H1 (cell line): ENCODE measurements around the gene ANAPC7. TPM values are rescaled to one million over a fixed set of nuclear protein-coding genes. Genes with fewer than 3 reads are reported as not detected.

Source experiments
- CTCF ChIA-PET: fragments of 300-600 bp; sonication (Branson Sonifier 250); formaldehyde crosslinking; loops from one replicate; lab custom pipeline; 2021; ENCODE audit not compliant: partially characterized antibody; lab: Charles Lee
- POLR2A ChIA-PET: fragments of 300-600 bp; sonication (Branson Sonifier 250); formaldehyde crosslinking; loops from one replicate; lab custom pipeline; 2021; ENCODE audit warnings: inconsistent platforms; ENCODE audit not compliant: partially characterized antibody; lab: Charles Lee
- DNase-seq, 2 experiments: peaks; one replicate each; pipeline versions ENCODE4 v3.0.0 to v3.0.0-alpha.2; 2010 to 2022; ENCODE audit warnings: low spot score in 2 of 2, low read depth in 1 of 2, mixed read lengths in 1 of 2
- FAIRE-seq: peaks from 2 replicates; lab custom pipeline; 2011; peaks lifted over from hg19 to GRCh38; lab: Jason Lieb, UNC
- H2AFZ ChIP-seq: 2 replicates; pipeline ENCODE4 v1.8.1; 2012; ENCODE audit warnings: low read length, inconsistent platforms
- H2AK5ac ChIP-seq: 2 replicates; pipeline ENCODE4 v1.6.1; 2013; ENCODE audit warnings: low read depth, low read length
- H2BK120ac ChIP-seq: replicated peaks from 2 replicates; pipeline ENCODE3; 2013; ENCODE audit warnings: low read depth, low read length, inconsistent platforms
- H2BK12ac ChIP-seq: 2 replicates; pipeline ENCODE4 v1.6.1; 2013; ENCODE audit warnings: low read depth, low read length
- H2BK15ac ChIP-seq: 2 replicates; pipeline ENCODE4 v1.6.1; 2013; ENCODE audit warnings: low read length
- H2BK20ac ChIP-seq: 2 replicates; pipeline ENCODE4 v1.6.1; 2013; ENCODE audit warnings: low read length
- H2BK5ac ChIP-seq: 2 replicates; pipeline ENCODE4 v1.6.1; 2013; ENCODE audit warnings: low read depth, low read length
- H3K14ac ChIP-seq: 2 replicates; pipeline ENCODE4 v1.6.1; 2013; ENCODE audit warnings: inconsistent platforms; ENCODE audit not compliant: insufficient read length
- H3K18ac ChIP-seq: 2 replicates; pipeline ENCODE4 v1.6.1; 2013; ENCODE audit warnings: low read length; ENCODE audit errors: extremely low read depth
- H3K23ac ChIP-seq: 2 replicates; pipeline ENCODE4 v1.6.1; 2013; ENCODE audit warnings: inconsistent platforms; ENCODE audit not compliant: insufficient read length
- H3K23me2 ChIP-seq: 2 replicates; pipeline ENCODE4 v1.6.1; 2013; ENCODE audit warnings: low read depth, low read length
- H3K27ac ChIP-seq: 2 replicates; pipeline ENCODE4 v1.6.1; 2011; ENCODE audit warnings: low read depth, low read length, inconsistent platforms
- H3K27me3 ChIP-seq, 4 experiments: replicated peaks in 1 of 4; 1 replicate in 1 of 4; 2 replicates in 3 of 4; pipeline versions ENCODE4 v1.6.1 to v1.8.1; 2011 to 2013; ENCODE audit warnings: low read length in 3 of 4, mild to moderate bottlenecking in 3 of 4, inconsistent platforms in 2 of 4, mixed read lengths in 2 of 4, moderate library complexity in 1 of 4; ENCODE audit not compliant: control insufficient read depth in 3 of 4, insufficient read depth in 3 of 4; ENCODE audit errors: extremely low read depth in 1 of 4
- H3K36me3 ChIP-seq, 4 experiments: 2 replicates each; pipeline versions ENCODE4 v1.6.1 to v1.8.1; 2011 to 2013; ENCODE audit warnings: mild to moderate bottlenecking in 4 of 4, low read length in 3 of 4, moderate library complexity in 2 of 4, control low read depth in 1 of 4, inconsistent platforms in 1 of 4; ENCODE audit not compliant: insufficient read depth in 4 of 4, control insufficient read depth in 2 of 4
- H3K4ac ChIP-seq: replicated peaks from 2 replicates; pipeline ENCODE3; 2013; ENCODE audit warnings: low read length, low read depth, mixed read lengths, inconsistent platforms; ENCODE audit not compliant: insufficient read length
- H3K4me1 ChIP-seq, 4 experiments: replicated peaks in 1 of 4; 1 replicate in 1 of 4; 2 replicates in 3 of 4; pipeline versions ENCODE4 v1.6.1 to v1.8.1; 2011 to 2013; ENCODE audit warnings: low read length in 3 of 4, inconsistent platforms in 2 of 4, mixed read lengths in 1 of 4; ENCODE audit not compliant: insufficient read depth in 4 of 4, control insufficient read depth in 3 of 4
- H3K4me2 ChIP-seq, 2 experiments: 2 replicates each; pipeline versions ENCODE4 v1.6.1 to v1.8.1; 2011 to 2013; ENCODE audit warnings: low read depth in 2 of 2, low read length in 2 of 2, control low read depth in 1 of 2, inconsistent platforms in 1 of 2, mild to moderate bottlenecking in 1 of 2; ENCODE audit not compliant: insufficient read depth in 1 of 2
- H3K4me3 ChIP-seq, 4 experiments: fragments of 200-600, 300-600 bp in 1 of 4; sonication (generic), shearing (Covaris generic), sonication (Bioruptor Twin) in 1 of 4; 2 replicates each; pipeline versions ENCODE4 v1.5.1 to v1.8.1; 2011 to 2016; ENCODE audit warnings: low read length in 4 of 4, low read depth in 3 of 4, control low read depth in 2 of 4, inconsistent platforms in 2 of 4, mild to moderate bottlenecking in 2 of 4, mixed read lengths in 1 of 4, moderate library complexity in 1 of 4; ENCODE audit not compliant: insufficient read depth in 2 of 4; ENCODE audit errors: extremely low read depth in 1 of 4
- H3K56ac ChIP-seq: replicated peaks from 2 replicates; pipeline ENCODE3; 2013; ENCODE audit warnings: low read depth, mild to moderate bottlenecking, mixed read lengths, low read length, inconsistent platforms; ENCODE audit not compliant: insufficient read length
- H3K79me1 ChIP-seq: 2 replicates; pipeline ENCODE4 v1.6.1; 2013; ENCODE audit warnings: low read depth, low read length, control low read depth
- H3K79me2 ChIP-seq, 2 experiments: 2 replicates each; pipeline versions ENCODE4 v1.6.1 to v1.8.1; 2012 to 2013; ENCODE audit warnings: low read length in 2 of 2, mild to moderate bottlenecking in 2 of 2, inconsistent platforms in 1 of 2; ENCODE audit not compliant: insufficient read depth in 2 of 2, control insufficient read depth in 1 of 2
- H3K9ac ChIP-seq, 4 experiments: replicated peaks in 1 of 4; 1 replicate in 1 of 4; 2 replicates in 3 of 4; pipeline versions ENCODE4 v1.6.1 to v1.8.1; 2011 to 2013; ENCODE audit warnings: low read depth in 3 of 4, low read length in 3 of 4, control low read depth in 2 of 4, mild to moderate bottlenecking in 2 of 4, moderate library complexity in 2 of 4, inconsistent platforms in 1 of 4; ENCODE audit errors: extremely low read depth in 1 of 4
- H3K9me3 ChIP-seq, 2 experiments: 2 replicates each; pipeline versions ENCODE4 v1.6.1 to v1.8.1; 2012 to 2013; ENCODE audit warnings: mild to moderate bottlenecking in 2 of 2, moderate library complexity in 2 of 2, control low read depth in 1 of 2, inconsistent platforms in 1 of 2, low read depth in 1 of 2, low read length in 1 of 2, mixed read lengths in 1 of 2; ENCODE audit not compliant: insufficient read depth in 2 of 2
- H4K20me1 ChIP-seq, 2 experiments: replicated peaks in 1 of 2; 2 replicates each; pipeline versions ENCODE3 to v1.8.1; 2011 to 2013; ENCODE audit warnings: inconsistent platforms in 2 of 2, low read length in 2 of 2, mild to moderate bottlenecking in 1 of 2; ENCODE audit not compliant: insufficient read depth in 2 of 2, control insufficient read depth in 1 of 2
- H4K5ac ChIP-seq: 2 replicates; pipeline ENCODE4 v1.6.1; 2013; ENCODE audit warnings: low read length, low read depth, mixed read lengths, inconsistent platforms; ENCODE audit not compliant: insufficient read length
- H4K8ac ChIP-seq: 2 replicates; pipeline ENCODE4 v1.8.0; 2013; ENCODE audit warnings: mild to moderate bottlenecking, moderate library complexity, low read length, inconsistent platforms; ENCODE audit not compliant: insufficient read depth; ENCODE audit errors: extremely low read depth
- H4K91ac ChIP-seq: replicated peaks from 2 replicates; pipeline ENCODE3; 2013; ENCODE audit warnings: low read length, mixed read lengths, inconsistent platforms; ENCODE audit not compliant: insufficient read length
- ATF2 ChIP-seq: IDR thresholded peaks from 2 replicates; pipeline ENCODE4 v1.6.1; 2012; ENCODE audit warnings: low read length, inconsistent platforms
- BACH1 ChIP-seq: IDR thresholded peaks from 2 replicates; pipeline ENCODE4 v1.6.1; 2012; ENCODE audit warnings: low read length, improper control_type of control experiment
- BCL11A ChIP-seq, 2 experiments: IDR thresholded peaks; one replicate each; pipeline ENCODE4 v1.6.1; 2011; ENCODE audit warnings: low read depth in 2 of 2, low read length in 2 of 2, mild to moderate bottlenecking in 2 of 2
- CREB1 ChIP-seq: IDR thresholded peaks from 2 replicates; pipeline ENCODE4 v1.6.1; 2012; ENCODE audit warnings: inconsistent platforms
- HDAC6 ChIP-seq: IDR thresholded peaks from one replicate; pipeline ENCODE4 v1.7.1; 2012; ENCODE audit warnings: low read depth, mild to moderate bottlenecking, inconsistent platforms, low read length, moderate library complexity
- KDM1A ChIP-seq: fragments of 200-600, 300-600 bp; sonication (generic); IDR thresholded peaks from 2 replicates; pipeline ENCODE4 v1.7.1; 2016; ENCODE audit warnings: mild to moderate bottlenecking, low read length, borderline replicate concordance
- NANOG ChIP-seq: IDR thresholded peaks from 2 replicates; pipeline ENCODE4 v1.6.1; 2011; ENCODE audit warnings: low read length, low read depth, mild to moderate bottlenecking, inconsistent platforms; ENCODE audit not compliant: insufficient read depth, poor library complexity, severe bottlenecking
- SUZ12 ChIP-seq: fragments of 200-600 bp; sonication (generic); IDR thresholded peaks from 2 replicates; pipeline ENCODE4 v1.6.1; 2012; ENCODE audit warnings: mild to moderate bottlenecking, inconsistent platforms, low read length, moderate library complexity, mixed read lengths
- TAF7 ChIP-seq: optimal IDR thresholded peaks from 2 replicates; pipeline ENCODE3; 2011; ENCODE audit warnings: low read depth, mild to moderate bottlenecking, inconsistent platforms, low read length, moderate library complexity, borderline replicate concordance
- TBP ChIP-seq: IDR thresholded peaks from 2 replicates; pipeline ENCODE4 v1.6.1; 2011; ENCODE audit warnings: low read depth, low read length, improper control_type of control experiment
- TEAD4 ChIP-seq: IDR thresholded peaks from 2 replicates; pipeline ENCODE4 v1.6.1; 2012; ENCODE audit warnings: low read depth, low read length, inconsistent platforms, mixed read lengths
- USF2 ChIP-seq: IDR thresholded peaks from 2 replicates; pipeline ENCODE4 v1.6.1; 2011; ENCODE audit warnings: low read length, improper control_type of control experiment
- WGBS, 2 experiments: shearing (Covaris generic) in 1 of 2; methylation state at CpG; one replicate each; pipeline versions ENCODE4 v1.1.6 to v1.1.7; 2013 to 2015; ENCODE audit warnings: low lambda C conversion rate in 2 of 2, mixed read lengths in 2 of 2, inconsistent platforms in 1 of 2, low coverage in 1 of 2, missing lambda C conversion rate in 1 of 2; ENCODE audit not compliant: insufficient replicate concordance in 2 of 2, insufficient coverage in 1 of 2, insufficient read length in 1 of 2; ENCODE audit errors: extremely low coverage in 1 of 2, missing lambda C conversion rate in 1 of 2; 5-methylcytosine and 5-hydroxymethylcytosine counted together
- polyA plus RNA-seq, 7 experiments: library from polyadenylated mRNA; depleted of rRNA in 3 of 7; stranded (reverse) in 5 of 7; unstranded in 2 of 7; fragments of >200 nt in 5 of 7; fragments of 200-250 nt in 2 of 7; gene quantifications; 1 replicate in 5 of 7; 2 replicates in 1 of 7; 4 replicates in 1 of 7; pipeline versions ENCODE4 v1.2.1 to v1.2.3, GENCODE V29; 2011 to 2013; ENCODE audit warnings: missing spikeins in 2 of 7, mixed read lengths in 2 of 7
- total RNA-seq: library from RNA; stranded (reverse); fragmentation: NEBNext Ultra II Directional; extraction: Animal tissue kit (Norgen Biotek cat#: 25700); gene quantifications from 2 replicates; pipeline ENCODE4 v1.2.1, GENCODE V29; 2021

Gene ANAPC7
- total and polyA plus RNA-seq, 2 of the 8 experiments (the other 6 are each of a cell fraction or from before 2014, with no cell fraction given), result 72.8 to 105 TPM

GRCh38 chr12:110330124-110330523 is 73.4 kb downstream of the ANAPC7 start:
- Histone ChIP-seq H2BK20ac (no peak overlapping the region), H3K18ac (no peak overlapping the region), H2AFZ (no peak overlapping the region), H3K27ac (no peak overlapping the region), H3K9ac (no peak overlapping the region), H3K79me2 (peaks cover 0 to 34% of the 10 kb centered on the region in 2 experiments; a peak in 2 of 4 replicates), H3K79me1 (no peaks in the 10 kb centered on the region), H4K20me1 (peaks cover 1 to 12% of the 10 kb centered on the region in 2 experiments), H3K23me2 (no peaks in the 10 kb centered on the region), H3K36me3 (peaks cover 36 to 88% (median 67%) of the 10 kb centered on the region in 4 experiments), H3K56ac (no peak overlapping the region), H2BK5ac (no peak overlapping the region), H2BK120ac (no peak overlapping the region), H3K4me3 (no peak overlapping the region), H3K23ac (no peak overlapping the region), H4K91ac (no peak overlapping the region), H3K4me1 (no peaks in the 10 kb centered on the region), H4K5ac (no peak overlapping the region), H3K14ac (no peak overlapping the region), H2AK5ac (no peak overlapping the region), H2BK12ac (no peak overlapping the region), H3K4ac (no peak overlapping the region), H4K8ac (no peak overlapping the region), H2BK15ac (no peak overlapping the region), H3K27me3 (no peaks in the 10 kb centered on the region), H3K9me3 (no peaks in the 10 kb centered on the region), H3K4me2 (no peak overlapping the region)
- POLR2A ChIA-PET, result interaction anchor here (0.6 to 3.1 kb wide), 7 partner anchors 9 to 42 kb away, joined by 3 to 12 read pairs (median 5); no protein-coding TSS in a partner anchor
- WGBS, 2 experiments, result 94% methylated on average over 3 of the region's 3 CpGs; no CpG with 5 or more reads in 1 of the 2 experiments
- CTCF ChIA-PET, result interaction anchor here (1.0 to 1.3 kb wide), 2 partner anchors 9 to 48 kb away, joined by 3 to 4 read pairs; no protein-coding TSS in a partner anchor
- DNase-seq, result no peak
- FAIRE-seq, result no peak
- TF ChIP-seq BACH1 (no peak), HDAC6 (no peak), NANOG (no peak), TAF7 (no peak), USF2 (no peak), ATF2 (no peak), CREB1 (no peak), KDM1A (no peak), TEAD4 (no peak), BCL11A (IDR thresholded peaks at IDR 0.05; ENCODE audit: low read depth in 2 of 2, low read length in 2 of 2) (no peak), TBP (no peak), SUZ12 (no peak)
